HEK293T (cell line): Measurements from ENCODE around the gene RTN4RL1.
"Not testable (repeated sequence)": the region's sequence is repeated elsewhere in the genome, so short reads cannot be mapped to it uniquely, and the experiment has no call there.

Experiments
- CTBP1 ChIP-seq: fragments of 450-650 bp; IDR thresholded peaks from 2 replicates; pipeline ENCODE4 v1.6.1; 2016; ENCODE audit warnings: borderline replicate concordance
- ELF4 ChIP-seq: fragments of 450-650 bp; IDR thresholded peaks from 2 replicates; pipeline ENCODE4 v1.6.1; 2017; ENCODE audit warnings: antibody characterized with exemption
- NFRKB ChIP-seq: fragments of 450-650 bp; IDR thresholded peaks from 2 replicates; pipeline ENCODE4 v1.6.1; 2016; ENCODE audit warnings: mild to moderate bottlenecking, moderate library complexity
- SP1 ChIP-seq: fragments of 450-650 bp; IDR thresholded peaks from 2 replicates; pipeline ENCODE4 v1.6.1; 2017
- SUZ12 ChIP-seq: fragments of 450-650 bp; IDR thresholded peaks from 2 replicates; pipeline ENCODE4 v1.6.1; 2016; ENCODE audit warnings: mild to moderate bottlenecking
- TARDBP ChIP-seq: fragments of 450-650 bp; IDR thresholded peaks from 2 replicates; pipeline ENCODE4 v1.6.1; 2016
- ZNF384 ChIP-seq: fragments of 450-650 bp; IDR thresholded peaks from 2 replicates; pipeline ENCODE4 v1.6.1; 2016
- TF ChIP-seq, protein P1 (sequence below): fragments of 450-650 bp; IDR thresholded peaks from 2 replicates; pipeline ENCODE4 v1.6.1; 2016

DNA sequence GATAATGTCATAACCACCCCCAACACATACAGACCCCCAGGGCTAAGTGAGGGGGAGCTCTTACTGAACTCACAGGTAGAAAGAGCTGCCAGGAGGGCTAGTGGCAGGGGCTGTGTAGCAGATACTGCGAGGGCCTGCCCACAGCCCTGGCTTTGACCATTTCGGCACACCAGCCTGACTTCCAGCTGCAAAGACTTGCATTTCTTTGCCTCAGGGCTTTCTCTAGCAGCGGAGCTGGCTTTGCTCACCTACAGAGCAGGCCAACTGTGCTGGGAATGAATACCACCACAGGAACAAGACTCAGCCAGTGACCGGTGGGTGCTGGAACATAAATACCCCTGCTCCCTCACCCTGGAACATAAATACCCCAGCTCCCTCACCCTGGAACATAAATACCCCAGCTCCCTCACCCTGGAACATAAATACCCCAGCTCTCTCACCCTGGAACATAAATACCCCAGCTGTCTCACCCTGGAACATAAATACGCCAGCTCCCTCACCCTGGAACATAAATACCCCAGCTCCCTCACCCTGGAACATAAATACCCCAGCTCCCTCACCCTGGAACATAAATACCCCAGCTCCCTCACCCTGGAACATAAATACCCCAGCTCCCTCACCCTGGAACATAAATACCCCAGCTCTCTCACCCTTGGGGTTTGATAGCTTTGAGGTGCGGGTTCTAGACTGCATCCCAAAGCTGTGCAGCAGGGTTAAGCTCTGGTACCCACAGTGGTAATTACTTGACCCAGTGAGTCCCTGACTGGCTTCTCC, 11.7 kb downstream of the RTN4RL1 start:
- TF ChIP-seq TARDBP, SP1, CTBP1, NFRKB, SUZ12, ZNF384, ELF4: not testable (repeated sequence)
- TF ChIP-seq, protein P1, sequence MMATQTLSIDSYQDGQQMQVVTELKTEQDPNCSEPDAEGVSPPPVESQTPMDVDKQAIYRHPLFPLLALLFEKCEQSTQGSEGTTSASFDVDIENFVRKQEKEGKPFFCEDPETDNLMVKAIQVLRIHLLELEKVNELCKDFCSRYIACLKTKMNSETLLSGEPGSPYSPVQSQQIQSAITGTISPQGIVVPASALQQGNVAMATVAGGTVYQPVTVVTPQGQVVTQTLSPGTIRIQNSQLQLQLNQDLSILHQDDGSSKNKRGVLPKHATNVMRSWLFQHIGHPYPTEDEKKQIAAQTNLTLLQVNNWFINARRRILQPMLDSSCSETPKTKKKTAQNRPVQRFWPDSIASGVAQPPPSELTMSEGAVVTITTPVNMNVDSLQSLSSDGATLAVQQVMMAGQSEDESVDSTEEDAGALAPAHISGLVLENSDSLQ: not testable (repeated sequence)
